ENCODE results near the gene GBGT1.
A peak's percentile ranks its signal among the peaks of the same experiment; 100 is the strongest.

Gene GBGT1

DNA sequence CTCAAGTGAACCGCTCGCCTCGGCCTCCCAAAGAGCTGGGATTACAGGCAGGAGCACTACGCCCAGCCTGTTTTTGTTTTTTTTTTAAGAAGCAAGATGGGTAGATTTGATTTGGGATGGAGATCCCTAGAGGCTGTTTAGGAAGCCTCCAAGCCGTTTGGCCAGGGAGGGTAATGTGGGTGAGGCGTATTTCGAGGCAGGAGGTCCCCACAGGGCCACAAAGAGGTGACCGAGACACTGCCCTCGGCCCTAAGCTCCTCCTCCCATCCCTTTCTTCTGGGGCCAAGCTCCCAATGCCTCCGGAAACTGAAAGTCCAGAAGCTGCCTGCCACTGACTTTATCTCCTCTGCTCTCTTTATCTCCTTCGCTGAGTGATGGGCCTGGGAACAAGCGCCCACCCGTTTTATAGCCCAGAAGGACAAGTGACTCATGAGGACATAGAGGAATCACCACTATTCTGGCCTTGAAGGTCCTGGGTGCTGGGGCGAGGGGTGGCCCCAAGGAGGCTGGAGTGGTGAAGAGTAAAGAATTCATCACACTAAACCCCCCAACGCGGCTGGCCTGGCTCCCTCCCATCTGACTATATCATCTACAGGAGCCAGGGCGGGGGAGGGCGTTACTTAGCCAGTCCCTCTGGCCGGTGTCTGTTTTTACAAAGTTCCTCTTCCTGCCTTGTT is 40.6 kb downstream of the GBGT1 start:
- no peak for DNase-seq

DNA sequence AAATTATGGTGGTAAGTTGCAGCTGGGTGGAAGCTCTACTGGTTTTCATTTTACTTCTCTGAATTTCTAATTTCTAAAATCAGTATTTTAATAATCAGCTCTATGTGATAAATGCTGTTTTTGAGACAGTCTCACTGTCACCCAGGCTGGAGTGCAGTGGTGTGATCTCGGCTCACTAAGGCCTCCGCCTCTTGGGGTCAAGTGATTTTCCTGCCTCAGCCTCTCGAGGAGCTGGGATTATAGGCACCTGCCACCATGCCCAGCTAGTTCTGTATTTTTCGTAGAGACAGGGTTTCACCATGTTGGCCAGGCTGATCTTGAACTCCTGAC is 41.1 kb downstream of the GBGT1 start:
- no peak for DNase-seq

DNA sequence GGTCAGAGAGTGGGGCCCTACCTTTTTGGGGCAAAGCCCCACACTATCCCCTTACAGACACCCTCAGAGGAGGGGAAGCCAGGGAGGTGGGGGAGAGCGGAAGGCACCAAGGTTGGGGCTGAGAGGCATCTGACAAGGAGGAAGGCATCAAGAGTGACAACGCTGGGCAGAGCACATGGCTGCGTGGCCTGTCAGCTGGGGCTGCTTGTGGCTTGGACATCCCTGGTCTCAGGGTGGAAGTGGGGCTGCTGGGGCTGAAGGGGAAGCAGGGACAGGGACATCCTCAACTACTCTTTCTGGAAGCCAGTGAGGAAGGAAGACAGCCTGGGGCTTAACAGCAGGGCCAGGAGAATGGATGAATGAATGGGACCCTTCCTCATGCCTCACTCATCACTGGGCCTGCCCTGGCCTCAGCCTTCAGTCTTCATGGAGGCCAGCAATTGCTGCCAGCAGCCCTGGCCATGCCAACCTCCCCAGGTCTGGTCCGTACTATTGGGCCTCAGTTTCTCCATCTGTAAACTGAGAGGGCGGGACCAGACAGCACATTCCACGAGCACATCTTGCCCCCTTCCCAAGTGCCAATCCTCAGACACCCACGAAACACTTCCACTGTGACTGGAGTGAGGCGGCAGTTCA is 41.7 kb downstream of the GBGT1 start:
- DNase-seq: peak; percentile 25

DNA sequence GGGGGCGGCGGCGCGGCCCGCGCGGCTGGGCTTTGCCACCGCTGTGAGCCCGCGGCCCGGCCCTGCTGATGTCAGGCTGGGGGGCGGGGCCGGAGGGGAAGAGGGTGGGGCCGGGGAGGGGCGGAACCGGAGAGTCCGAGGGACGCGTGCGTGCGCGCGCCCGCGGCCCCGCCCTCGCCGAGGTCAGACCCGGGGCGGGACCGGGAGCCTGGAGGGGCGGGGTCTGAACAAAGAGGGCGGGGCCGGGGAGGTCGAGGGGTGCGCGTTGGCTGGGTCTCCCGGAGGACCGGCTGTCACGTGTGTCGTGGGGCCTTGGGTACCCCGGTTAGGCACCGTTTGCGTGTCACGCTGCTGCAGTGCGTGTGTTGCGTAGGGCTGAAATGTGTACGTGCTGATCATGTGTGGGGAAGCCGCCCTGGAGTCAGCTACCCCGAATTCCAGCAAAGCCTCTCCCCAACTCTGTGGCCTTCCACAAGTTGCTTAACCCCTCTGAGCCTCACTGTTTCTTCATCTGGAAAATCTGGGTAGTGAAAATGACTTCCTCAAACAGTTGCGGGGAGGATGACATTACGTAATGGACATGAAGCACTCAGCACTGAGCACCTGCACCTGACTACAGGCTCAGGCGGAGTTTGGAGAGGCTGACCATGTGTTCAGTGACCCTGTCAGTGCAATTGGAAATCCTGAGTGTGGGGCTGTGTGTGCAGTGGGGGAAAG is 42.4 kb downstream of the GBGT1 start, which contains the start of gene RALGDS:
RALGDS (minus strand) TSS at position 43 of the 717 bp plus-strand sequence. CDS start 86 bp downstream, outside the sequence.
- peak; percentile 81 for DNase-seq

DNA sequence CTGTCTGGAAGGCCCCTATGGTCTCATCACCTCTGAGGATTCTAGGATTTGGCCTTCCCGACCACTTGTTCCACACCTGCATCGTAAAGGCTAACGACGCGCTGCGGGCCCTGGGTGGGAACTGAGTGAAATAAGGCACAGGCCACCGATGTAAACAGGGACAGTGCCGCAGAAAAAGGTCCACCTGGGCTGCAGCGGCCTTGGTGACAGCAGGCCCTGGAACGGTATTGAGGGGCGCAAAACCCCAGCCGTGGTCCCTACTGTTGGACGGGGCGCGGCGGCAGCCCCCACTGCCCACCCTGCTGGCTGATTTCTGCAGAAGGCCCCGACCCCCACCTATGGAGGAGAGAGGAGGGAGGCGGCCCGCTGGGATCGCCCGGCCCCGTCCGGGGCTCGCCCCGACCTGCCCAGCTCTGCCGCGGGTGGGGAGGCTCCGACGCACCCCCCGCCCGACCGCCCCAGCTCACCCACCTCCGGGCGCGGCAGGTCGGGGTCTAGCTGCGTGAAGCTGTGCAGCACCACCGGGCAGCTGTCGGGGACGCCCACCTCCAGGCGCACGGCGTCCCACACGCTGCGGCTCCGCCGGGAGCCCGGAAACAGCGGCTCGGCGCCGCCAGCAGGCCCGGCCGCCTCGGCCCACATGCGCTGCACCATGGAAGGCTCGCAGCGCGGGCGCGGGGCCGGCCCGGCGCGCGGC is 43.1 kb downstream of the GBGT1 start:
- no peak for DNase-seq

DNA sequence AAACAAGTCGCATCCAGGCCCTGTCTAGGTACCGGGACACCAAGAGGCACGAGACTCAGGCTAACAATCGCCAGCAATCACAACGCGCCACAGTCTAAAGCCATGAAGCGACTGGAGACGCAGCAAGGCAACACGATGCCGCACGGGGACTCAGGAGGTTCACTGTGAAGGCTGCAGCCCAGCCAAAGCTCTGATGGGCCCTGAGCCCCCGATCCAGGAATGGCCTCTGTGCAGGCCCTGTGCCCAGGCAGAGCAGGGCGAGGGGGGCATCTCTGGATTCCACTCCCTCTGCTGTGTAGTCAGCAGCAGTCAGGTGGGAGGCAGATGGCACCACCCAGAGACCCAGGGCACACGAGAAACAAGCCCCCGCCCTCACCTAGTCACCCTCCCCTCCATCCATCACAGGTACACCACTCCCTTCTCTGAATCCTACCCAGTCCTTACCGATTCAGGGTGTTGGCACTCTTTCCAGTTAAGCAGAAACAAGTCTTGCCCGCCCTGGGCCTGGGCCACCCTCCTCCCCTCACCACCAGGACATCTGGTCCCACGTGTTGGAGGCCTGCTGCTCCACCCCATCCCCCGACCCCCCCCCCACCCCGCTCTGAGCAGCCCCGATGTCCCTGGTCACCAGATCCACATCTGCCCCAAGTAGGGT is 43.7 kb downstream of the GBGT1 start:
- no peak for DNase-seq

DNA sequence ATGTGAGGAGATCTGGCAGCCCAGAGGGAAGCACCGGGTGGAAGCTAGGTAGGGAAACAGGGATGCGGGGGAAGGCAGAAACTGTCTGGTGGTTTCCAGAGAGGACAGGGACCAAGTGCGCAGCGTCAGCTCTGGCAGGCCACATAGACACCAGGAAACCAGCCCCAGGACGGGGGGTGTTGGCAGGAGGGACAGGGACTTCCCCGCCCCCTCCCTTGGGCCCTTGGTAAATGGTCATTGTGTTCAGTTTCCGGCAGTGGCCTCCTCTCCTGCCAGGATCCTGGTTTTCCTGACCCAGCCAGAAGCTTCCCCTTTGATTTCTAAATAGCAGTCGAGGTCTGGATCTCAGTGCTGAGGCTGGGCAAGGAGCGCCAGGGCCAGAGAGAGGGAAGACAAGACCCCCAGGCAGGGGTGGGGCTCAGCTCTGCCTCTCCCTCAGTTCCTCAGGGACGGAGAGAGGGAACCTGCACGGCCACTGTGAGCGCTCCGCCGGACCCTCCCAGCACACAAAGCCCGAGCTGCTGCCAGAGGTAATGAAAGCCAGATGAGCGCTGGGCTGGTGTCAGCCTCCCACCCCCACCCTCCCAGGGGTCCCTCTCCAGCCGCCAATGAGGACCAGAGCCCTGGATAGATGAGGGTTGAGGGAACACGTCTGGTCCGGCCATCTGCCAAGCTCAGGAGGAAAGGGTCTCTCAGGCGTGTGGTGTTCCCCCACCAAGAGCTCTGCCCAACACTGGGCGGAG is 44.4 kb downstream of the GBGT1 start:
- no peak for DNase-seq

DNA sequence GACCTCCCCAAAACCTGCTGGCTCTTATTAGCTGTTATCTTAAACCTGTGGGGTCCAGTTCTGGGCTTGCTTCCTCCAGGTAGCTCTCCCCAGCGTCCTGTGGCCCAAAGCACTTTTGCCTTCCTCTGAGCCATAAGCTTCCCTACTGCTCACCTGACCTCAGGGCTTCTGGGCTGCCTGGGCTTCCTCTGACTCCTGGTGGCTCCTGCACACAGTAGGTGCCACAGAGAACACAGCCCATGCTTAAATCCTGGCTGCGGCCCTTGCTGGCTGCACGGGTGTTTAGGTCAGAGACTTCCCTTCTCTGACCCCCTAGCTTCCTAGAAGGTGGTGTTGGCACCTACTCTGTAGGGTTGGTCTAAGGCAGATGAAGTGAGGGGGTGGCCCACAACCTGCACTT is 45.1 kb downstream of the GBGT1 start:
- no peak for DNase-seq

DNA sequence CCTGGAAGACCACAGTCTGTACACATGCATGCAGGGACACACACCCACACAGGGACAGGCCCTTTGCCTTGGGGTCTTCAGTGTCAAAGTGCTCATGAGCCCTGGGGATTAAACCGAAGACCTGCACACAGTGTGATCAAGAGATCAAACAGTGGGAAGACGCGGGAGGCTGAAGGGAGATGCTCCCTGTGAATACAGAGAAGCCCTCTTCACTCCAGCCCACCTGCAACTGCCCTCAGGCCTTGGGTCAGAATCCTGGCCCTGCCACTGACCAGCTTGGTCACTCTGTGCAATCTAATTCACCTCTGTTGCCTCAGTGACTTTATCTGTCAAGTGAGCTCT is 45.6 kb downstream of the GBGT1 start:
- no peak for DNase-seq

DNA sequence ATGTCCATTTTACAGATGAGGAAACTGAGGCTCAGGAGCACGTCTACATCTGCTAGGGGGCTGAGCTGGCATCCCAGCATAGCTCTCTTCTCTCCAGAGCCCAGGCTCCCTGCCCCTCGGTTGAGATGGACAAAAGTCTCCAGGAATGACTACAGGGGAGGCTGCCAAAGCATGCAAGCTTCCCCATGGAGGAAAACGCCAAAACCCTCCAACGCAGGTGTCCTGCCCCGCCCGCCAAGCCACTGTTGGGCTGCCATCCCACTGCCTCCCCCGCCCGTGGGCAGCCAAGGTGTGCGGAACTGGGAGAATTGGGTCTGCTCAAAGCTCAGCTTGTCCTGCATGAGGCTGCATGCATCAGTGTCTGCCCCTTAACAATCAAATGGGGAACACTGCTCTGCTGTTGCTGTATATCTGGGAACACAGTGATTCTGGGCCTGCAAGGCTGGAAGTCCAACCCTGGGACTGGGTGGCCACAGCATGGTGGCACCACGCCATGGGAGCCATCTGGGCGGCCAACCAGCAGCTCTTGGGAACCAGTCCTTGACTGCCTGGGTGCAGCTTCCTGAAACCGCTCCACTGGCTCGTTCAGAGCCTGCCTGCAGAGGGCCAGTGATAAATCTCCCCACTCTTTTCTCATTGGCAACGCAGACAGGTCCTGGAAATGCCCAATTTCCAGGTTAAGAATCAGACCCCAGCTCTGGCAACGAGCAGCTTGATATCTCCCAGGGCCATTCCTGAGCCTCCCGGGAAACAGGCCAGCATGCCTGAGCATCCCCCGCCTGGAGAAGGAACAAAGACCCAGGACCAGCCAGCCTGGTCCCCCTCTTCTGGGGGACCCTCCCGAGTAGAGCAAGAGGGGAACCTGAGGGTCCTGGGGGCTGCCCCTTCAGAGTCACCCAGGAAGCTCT is 46.2 kb downstream of the GBGT1 start:
- DNase-seq: no peak

DNA sequence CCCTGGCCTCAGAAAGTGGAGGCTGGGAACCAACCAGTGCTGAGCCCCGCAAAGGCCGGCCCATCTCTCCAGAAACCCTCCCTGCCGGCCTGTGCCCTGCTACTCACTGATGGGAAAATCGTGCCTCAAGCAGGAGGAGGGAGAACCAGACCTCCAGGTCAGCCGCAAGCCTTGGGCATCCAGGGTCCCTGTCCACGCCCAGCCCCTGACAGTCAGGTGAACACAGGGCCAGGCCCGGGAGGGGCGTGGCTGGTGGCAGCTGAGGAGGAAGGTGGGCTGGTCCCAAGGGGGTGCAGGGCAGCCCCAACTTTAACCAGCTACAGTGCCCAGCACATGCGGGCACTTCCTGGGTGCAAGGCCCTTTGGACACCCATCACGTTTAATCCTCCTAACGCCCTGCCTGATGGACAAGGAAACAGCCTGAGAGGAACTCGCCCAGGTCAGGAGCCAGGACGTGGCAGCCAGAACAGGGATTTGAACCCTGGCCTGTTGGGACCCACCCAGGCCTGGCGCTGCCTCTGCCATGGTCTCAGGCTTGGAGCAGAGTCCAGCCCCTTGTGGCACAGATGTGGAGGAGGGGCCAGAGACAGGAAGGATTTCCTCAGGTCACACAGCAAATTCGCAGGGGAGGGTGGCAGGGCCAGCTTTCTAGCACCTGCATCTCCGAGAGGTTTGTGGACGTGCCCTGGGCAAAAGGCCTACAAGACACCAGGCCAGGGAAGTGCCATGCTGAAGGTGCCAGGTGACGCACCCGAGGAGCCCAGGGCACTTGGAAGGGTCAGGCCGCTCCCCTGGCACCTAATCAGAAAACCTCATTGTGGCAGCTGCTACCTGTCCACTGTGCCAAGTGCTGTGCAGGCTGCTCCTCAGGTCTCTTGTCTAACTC is 47.1 kb downstream of the GBGT1 start:
- DNase-seq: no peak

DNA sequence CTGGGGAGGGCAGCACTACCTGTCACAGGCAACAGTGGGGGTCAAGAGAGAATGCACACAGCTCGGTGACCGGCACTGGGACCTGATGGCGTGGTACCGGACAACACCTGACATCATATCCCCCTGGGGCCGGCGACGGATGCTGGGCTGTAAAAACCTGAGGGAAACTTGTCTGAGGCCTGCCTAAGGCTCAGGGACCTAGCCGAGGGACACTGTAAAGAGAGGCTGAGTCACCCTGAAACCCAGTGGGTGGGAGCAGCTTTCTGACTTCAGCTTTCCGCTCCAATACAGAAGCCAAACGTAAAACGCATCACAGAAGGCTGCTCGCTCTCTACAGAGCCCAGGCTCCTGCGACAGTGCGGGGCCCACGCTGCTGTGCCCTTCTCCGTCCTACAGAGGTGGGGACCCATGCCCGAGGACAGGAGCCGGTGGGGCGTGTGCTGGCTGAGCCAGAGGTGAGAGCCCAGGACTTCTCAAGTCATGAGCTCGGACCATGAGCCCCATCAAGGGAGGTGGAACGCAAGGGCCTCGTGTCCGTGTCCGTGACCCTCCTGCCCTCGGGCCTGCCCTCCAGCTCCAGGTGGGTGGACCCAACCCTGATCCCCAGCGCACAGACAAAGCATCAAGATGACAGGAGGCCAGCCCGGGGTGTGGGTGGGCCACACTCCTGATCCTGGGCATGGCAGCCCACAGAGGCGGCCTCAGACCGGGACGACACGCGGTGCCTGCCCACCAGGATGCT is 47.9 kb downstream of the GBGT1 start:
- DNase-seq: no peak

DNA sequence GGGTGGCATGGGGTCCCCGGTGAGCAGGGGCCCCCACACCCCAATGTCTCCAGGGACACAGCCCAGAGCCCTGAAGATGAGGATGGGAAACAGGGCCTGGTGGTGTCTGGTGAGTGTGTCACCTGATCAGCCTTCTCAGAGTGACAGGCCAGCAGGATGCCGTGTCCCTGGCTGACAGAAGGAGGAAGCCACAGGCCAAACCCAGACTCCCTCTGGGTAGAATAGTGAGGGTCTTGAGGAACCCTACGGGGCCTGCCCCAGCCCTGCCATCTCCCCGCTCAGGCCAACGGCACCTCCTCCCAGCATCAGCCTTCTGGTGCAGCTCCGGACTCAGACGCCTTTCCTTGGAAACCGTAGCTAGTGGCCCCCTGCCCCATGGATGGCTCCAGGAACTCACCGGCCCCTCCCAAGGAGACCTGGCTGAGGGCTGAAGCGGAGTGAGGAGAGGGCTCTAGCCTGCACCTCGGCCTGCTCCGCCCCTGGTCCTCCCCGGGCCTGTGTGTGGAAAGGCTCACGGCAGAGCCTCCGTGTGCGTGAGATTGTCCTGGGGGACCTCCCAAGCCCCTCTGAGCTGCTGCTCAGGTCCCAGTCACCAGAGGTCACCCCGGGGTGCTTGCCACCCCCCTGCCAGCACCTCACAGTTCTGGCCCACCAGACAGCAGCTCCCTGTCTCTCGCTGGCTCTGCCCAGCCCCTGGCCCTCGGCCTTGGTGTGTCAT is 48.7 kb downstream of the GBGT1 start:
- DNase-seq: peak; percentile 38

DNA sequence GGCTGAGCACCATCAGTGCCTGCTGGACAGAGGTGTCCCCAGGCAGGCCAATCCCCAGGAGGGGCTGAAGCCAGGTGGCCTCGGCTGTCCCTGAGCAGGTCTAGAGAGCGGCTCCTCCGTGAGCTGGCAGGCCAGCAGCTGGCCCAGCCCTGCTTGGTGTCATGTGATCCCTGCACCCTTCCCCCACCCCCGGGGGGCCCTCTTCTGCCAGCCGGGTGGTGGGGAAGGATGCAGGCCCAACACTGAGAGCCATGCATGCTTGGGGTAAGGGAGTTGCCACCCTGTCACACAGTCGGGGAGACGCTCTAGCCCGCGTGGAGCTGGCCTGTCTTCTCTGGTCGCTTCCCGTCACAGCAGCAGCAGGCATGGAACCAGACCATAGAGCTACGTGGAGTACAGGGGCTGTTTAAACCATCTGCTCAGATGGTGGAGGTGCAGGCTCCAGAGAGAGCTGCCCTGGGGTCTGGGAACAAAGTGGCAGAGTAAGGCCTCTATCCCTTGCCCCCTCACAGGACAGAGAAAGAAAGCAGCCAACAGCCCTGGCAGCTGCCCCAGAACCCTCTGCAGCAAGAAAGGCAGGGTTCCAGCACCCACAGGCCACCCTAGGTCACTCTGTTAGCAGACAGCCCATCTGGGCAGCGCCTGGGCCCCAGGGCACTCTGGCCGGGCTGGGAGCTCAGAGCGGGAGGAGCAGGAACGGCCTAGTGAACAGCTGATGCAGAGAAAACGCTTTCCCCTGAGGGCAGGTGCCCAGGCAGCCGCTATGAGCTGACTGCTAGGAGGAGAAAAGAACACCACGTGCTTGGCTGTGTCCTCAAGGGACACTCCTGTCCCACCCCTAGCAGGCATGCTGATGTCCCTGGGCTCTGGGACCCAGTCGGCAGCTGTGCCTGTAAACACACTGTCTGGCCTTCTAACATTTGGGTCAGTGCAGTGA is 49.5 kb downstream of the GBGT1 start:
- DNase-seq: no peak

DNA sequence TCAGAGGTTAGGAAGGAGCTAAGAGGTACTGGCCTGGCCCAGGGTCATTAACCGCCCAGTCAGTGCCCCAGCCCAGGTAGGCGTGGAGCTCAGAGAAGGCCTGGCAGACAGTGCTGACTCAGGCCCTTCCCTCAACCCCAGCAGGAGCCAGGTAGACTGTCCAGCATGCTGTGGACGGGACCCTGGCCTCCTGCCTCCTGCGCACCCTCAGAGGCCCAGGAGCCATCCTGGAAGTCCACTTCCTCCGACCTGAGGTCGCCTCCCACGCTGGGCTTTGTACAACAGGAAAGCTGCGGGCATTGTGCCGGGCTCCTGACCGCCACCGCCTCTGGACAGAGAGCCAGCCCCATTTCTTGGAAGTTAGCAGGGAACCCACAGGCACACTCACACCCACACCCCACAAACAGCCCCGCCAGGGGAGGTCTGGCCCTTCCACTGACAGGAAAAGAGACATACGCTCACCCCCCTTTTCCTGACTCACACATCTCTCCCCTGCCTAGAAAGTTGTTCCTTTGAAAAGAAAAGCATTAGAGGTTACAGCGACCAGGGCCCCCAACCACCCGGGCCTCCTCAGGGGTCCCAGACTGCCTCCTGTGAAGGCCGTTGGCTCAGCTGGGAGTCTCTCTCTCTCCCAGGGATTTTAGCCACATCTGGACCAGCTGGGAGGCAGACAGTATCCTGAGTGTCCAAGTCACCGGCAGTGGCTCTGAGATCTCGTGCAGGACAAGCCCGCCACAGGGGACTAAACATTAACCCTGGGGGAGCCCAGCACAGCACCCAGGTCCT is 50.4 kb downstream of the GBGT1 start:
- DNase-seq: no peak

DNA sequence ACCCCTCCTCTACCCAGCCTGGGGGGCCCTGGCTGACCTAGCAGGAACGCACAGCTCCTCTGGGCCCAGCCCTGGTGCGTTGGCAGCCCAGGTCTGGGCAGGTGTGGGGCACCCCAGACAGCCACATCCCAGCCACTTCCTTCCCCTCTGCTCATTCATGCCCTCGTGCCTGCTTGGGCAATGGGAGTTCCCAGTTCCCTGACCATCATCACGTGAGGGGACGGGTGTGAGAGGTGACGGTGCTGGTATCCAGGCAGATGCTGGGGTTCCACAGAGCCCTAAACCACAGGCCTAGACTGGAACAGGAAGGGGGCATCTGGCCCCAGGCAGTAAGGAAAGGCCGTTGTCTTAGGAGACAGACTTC is 51.1 kb downstream of the GBGT1 start:
- peak; percentile 84 for DNase-seq
